Vagina (tissue), 2 donors: ENCODE measurements around the gene CHRNA4.

Source experiments
- CTCF ChIP-seq, 3 experiments: fragments of 450-650 bp in 2 of 3; fragments of 200-600 bp in 1 of 3; sonication (generic) in 1 of 3; IDR thresholded peaks; one replicate each; pipeline ENCODE4 v1.5.1; 2017 to 2019; ENCODE audit warnings: antibody characterized with exemption in 3 of 3, mild to moderate bottlenecking in 2 of 3, moderate library complexity in 2 of 3
- POLR2A ChIP-seq, 2 donors: fragments of 450-650 bp; IDR thresholded peaks; one replicate each; pipeline ENCODE4 v1.6.1; 2017; ENCODE audit warnings: antibody characterized with exemption in 2 of 2, mild to moderate bottlenecking in 2 of 2, moderate library complexity in 2 of 2
- POLR2AphosphoS5 ChIP-seq, 2 donors: sonication (generic); formaldehyde crosslinking; IDR thresholded peaks; one replicate each; pipeline ENCODE4 v1.9.0; 2017; ENCODE audit warnings: antibody characterized with exemption in 2 of 2, mild to moderate bottlenecking in 2 of 2, low read depth in 1 of 2; ENCODE audit not compliant: insufficient read depth in 1 of 2

DNA sequence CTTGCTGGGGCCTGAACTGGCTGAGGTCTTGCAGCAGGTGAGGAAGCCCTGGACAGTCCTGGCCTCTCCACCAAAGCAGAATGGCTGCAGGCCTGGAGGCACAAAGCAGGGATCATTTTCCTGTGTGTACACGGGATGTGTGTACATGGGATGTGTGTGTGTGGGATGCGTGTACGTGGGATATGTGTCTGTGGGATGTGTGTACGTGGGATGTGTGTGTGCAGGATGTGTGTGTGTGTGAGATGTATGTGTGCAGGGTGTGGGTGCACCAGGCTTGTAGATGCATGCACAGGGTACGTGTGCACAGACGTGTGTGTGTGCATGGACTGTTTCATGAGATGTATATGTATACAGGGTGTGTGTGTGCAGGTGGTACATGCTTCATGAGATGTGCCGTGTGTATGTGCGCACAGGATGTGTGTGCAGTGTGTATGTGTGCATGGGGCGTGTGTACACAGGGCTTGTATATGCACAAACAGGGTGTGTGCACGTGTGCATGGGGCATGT lies 7.9 kb upstream of the CHRNA4 start:
- TF ChIP-seq CTCF (IDR thresholded peaks at IDR 0.05) = no peak
- no peak for TF ChIP-seq POLR2A (IDR thresholded peaks at IDR 0.05)
- no peak for TF ChIP-seq POLR2AphosphoS5 (IDR thresholded peaks at IDR 0.05; ENCODE audit: insufficient read depth in 1 of 2, low read depth in 1 of 2)
